Glomerular visceral epithelial cell (primary cell): ENCODE data around the gene EPHB1.
"Not testable (repeated sequence)": the region's sequence is repeated elsewhere in the genome, so short reads cannot be mapped to it uniquely, and the experiment has no call there.

Experiments
- DNase-seq: peaks from one replicate; pipeline ENCODE4 v3.0.0-alpha.2; 2016; ENCODE audit errors: extremely low spot score

Gene EPHB1

GRCh38 chr3:134949150-134949549 is 154.1 kb downstream of the EPHB1 start:
- no peak for DNase-seq

GRCh38 chr3:134952371-134952770 is 157.3 kb downstream of the EPHB1 start:
- no peak for DNase-seq

GRCh38 chr3:134955874-134956273 is 160.8 kb downstream of the EPHB1 start:
- no peak for DNase-seq

- no peak for DNase-seq
Measured at GRCh38 chr3:134956395-134956794, 161.3 kb downstream of the EPHB1 start.

- no peak for DNase-seq
Measured at GRCh38 chr3:134956844-134957243, 161.8 kb downstream of the EPHB1 start.

- DNase-seq, result no peak
Measured at GRCh38 chr3:134959516-134959915, 164.5 kb downstream of the EPHB1 start.

GRCh38 chr3:134964226-134964625 is 169.2 kb downstream of the EPHB1 start:
- no peak for DNase-seq

- no peak for DNase-seq
Measured at GRCh38 chr3:134965865-134966481, 170.9 kb downstream of the EPHB1 start.

GRCh38 chr3:134970895-134971294 is 175.8 kb downstream of the EPHB1 start:
- DNase-seq, result no peak

- no peak for DNase-seq
Measured at GRCh38 chr3:134971306-134971705, 176.2 kb downstream of the EPHB1 start.

- DNase-seq, result not testable (repeated sequence)
Measured at GRCh38 chr3:134971907-134972306, 176.8 kb downstream of the EPHB1 start.

- no peak for DNase-seq
Measured at GRCh38 chr3:134972836-134973455, 177.9 kb downstream of the EPHB1 start.

- DNase-seq, result no peak
Measured at GRCh38 chr3:134974624-134975023, 179.6 kb downstream of the EPHB1 start.

- no peak for DNase-seq
Measured at GRCh38 chr3:134976948-134977347, 181.9 kb downstream of the EPHB1 start.

GRCh38 chr3:134978658-134979057 is 183.6 kb downstream of the EPHB1 start:
- DNase-seq, result no peak

GRCh38 chr3:134985864-134986715 is 191.0 kb downstream of the EPHB1 start:
- no peak for DNase-seq

- no peak for DNase-seq
Measured at GRCh38 chr3:134988666-134989065, 193.6 kb downstream of the EPHB1 start.

GRCh38 chr3:134991003-134991402 is 195.9 kb downstream of the EPHB1 start:
- DNase-seq, result no peak

GRCh38 chr3:134991472-134992010 is 196.5 kb downstream of the EPHB1 start:
- DNase-seq, result no peak

GRCh38 chr3:134992180-134992579 is 197.1 kb downstream of the EPHB1 start:
- DNase-seq, result no peak

GRCh38 chr3:134992586-134992985 is 197.5 kb downstream of the EPHB1 start:
- DNase-seq, result no peak

- no peak for DNase-seq
Measured at GRCh38 chr3:134993011-134993410, 198.0 kb downstream of the EPHB1 start.

- DNase-seq, result no peak
Measured at GRCh38 chr3:134998158-134998557, 203.1 kb downstream of the EPHB1 start.
